CD8-positive, alpha-beta memory T cell (primary cell): Measurements from ENCODE around the gene CPO. TPM values are rescaled to one million over a fixed set of nuclear protein-coding genes. Genes with fewer than 3 reads are reported as not detected.
A peak's percentile ranks its signal among the peaks of the same experiment; 100 is the strongest.
"Not testable (repeated sequence)": the region's sequence is repeated elsewhere in the genome, so short reads cannot be mapped to it uniquely, and the experiment has no call there.

Experiments used
- CTCF ChIA-PET: fragments of 350-600 bp; sonication (Branson Sonifier 250); formaldehyde crosslinking; loops from one replicate; lab custom pipeline; 2021; ENCODE audit warnings: antibody characterized with exemption; lab: Charles Lee
- POLR2A ChIA-PET: fragments of 350-600 bp; sonication (Branson Sonifier 250); formaldehyde crosslinking; loops from one replicate; lab custom pipeline; 2021; ENCODE audit warnings: antibody characterized with exemption; lab: Charles Lee
- DNase-seq, 5 donors: peaks; one replicate each; pipeline versions ENCODE4 v3.0.0 to v3.0.0-alpha.2; 2020 to 2022; ENCODE audit warnings: mixed read lengths in 1 of 5
- H3K27ac ChIP-seq: one replicate; pipeline ENCODE4 v1.7.0; 2013; ENCODE audit warnings: low read depth, mild to moderate bottlenecking, low read length, moderate library complexity
- H3K27me3 ChIP-seq: 2 replicates; pipeline ENCODE4 v1.7.0; 2013; ENCODE audit warnings: low read length, mild to moderate bottlenecking; ENCODE audit not compliant: insufficient read depth, poor library complexity, severe bottlenecking
- H3K36me3 ChIP-seq: 2 replicates; pipeline ENCODE4 v1.7.0; 2013; ENCODE audit warnings: mild to moderate bottlenecking, low read length, moderate library complexity; ENCODE audit not compliant: insufficient read depth
- H3K4me1 ChIP-seq: 2 replicates; pipeline ENCODE4 v1.7.0; 2013; ENCODE audit warnings: mild to moderate bottlenecking, low read length, moderate library complexity; ENCODE audit not compliant: insufficient read depth
- H3K4me3 ChIP-seq: 2 replicates; pipeline ENCODE4 v1.7.0; 2013; ENCODE audit warnings: mild to moderate bottlenecking, low read length
- H3K9me3 ChIP-seq: 2 replicates; pipeline ENCODE4 v1.7.0; 2013; ENCODE audit warnings: mild to moderate bottlenecking, low read length
- H3K27ac Mint-ChIP-seq, 8 donors: one replicate each; pipeline ENCODE4 v1.8.0; 2020 to 2021; ENCODE audit warnings: mixed read lengths in 8 of 8, mild to moderate bottlenecking in 6 of 8, inconsistent platforms in 3 of 8, moderate library complexity in 3 of 8
- H3K27me3 Mint-ChIP-seq, 2 donors: one replicate each; pipeline ENCODE4 v1.8.0; 2020 to 2021; ENCODE audit warnings: mixed read lengths in 2 of 2, mild to moderate bottlenecking in 1 of 2, moderate library complexity in 1 of 2
- H3K36me3 Mint-ChIP-seq, 3 donors: one replicate each; pipeline ENCODE4 v1.8.0; 2020 to 2021; ENCODE audit warnings: mixed read lengths in 3 of 3, inconsistent platforms in 1 of 3, mild to moderate bottlenecking in 1 of 3
- H3K4me1 Mint-ChIP-seq, 3 donors: one replicate each; pipeline ENCODE4 v1.8.0; 2020 to 2021; ENCODE audit warnings: mixed read lengths in 3 of 3, inconsistent platforms in 1 of 3, mild to moderate bottlenecking in 1 of 3
- H3K4me3 Mint-ChIP-seq, 7 donors: one replicate each; pipeline ENCODE4 v1.8.0; 2020 to 2021; ENCODE audit warnings: mixed read lengths in 7 of 7, mild to moderate bottlenecking in 6 of 7, moderate library complexity in 4 of 7, inconsistent platforms in 2 of 7
- H3K9me3 Mint-ChIP-seq, 5 donors: one replicate each; pipeline ENCODE4 v1.8.0; 2020 to 2022; ENCODE audit warnings: mixed read lengths in 5 of 5, mild to moderate bottlenecking in 3 of 5, moderate library complexity in 2 of 5, inconsistent platforms in 1 of 5
- polyA plus RNA-seq: library from polyadenylated mRNA; unstranded; fragments of 300-500 nt; fragmentation: Illumina TruSeq; gene quantifications from one replicate; pipeline ENCODE4 v1.2.3, GENCODE V29; 2021
- total RNA-seq, 2 experiments: library from RNA; stranded (reverse); gene quantifications; one replicate each; pipeline ENCODE4 v1.2.3, GENCODE V29; 2021

Gene CPO
- total and polyA plus RNA-seq, 3 experiments from 2014 or later = 0.20 TPM; not detected in 2

DNA sequence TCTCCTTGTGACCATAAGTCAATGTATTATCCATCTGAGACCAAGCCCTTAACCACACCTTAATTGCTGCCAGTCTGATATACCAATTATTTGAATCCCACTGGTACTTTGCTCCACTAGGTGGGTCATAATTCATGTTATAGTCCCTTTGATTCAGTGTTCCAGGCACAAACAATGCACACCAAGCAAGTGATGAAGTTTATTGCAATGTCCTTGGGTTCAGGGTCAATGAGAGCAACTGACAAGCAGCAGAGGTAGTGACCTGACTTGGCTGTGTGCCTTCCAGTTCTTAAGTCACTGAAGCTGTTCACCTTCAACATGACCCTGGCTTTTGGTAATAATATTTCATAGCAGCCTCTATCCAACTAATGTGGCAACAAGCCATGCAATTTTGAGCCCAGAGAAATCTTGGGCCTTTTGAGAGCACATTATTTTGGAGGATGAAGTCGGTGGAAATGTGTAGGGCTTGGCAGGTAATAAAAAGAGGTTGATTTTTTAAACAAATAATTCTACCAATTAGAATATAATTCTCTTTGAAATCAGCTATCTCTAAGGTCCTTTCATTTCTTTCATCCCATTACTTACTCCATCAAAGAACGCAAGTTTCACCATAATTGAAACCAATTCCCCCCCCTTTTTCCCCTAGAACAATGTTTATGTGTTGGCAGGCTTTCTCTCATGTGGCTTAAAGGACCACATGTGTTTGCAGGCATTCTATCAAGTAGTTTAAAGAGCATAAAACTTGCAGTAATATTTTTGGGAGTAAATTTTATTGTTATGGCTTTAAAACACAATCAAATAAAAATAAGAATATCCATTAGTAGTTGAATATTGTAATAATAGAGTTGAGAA, 3.1 kb upstream of the CPO start:
- H3K36me3 Mint-ChIP-seq = peaks cover 0 to 1% (median 0%) of the 10 kb centered on the region in 3 donors
- H3K4me1 ChIP-seq = no peaks in the 10 kb centered on the region
- peaks cover 0 to 35% (median 17%) of the 10 kb centered on the region in 5 donors for H3K9me3 Mint-ChIP-seq
- no peak overlapping the region for H3K27ac ChIP-seq
- H3K36me3 ChIP-seq = no peaks in the 10 kb centered on the region
- no peaks in the 10 kb centered on the region for H3K27me3 ChIP-seq
- H3K4me3 ChIP-seq = no peak overlapping the region
- no peaks in the 10 kb centered on the region for H3K4me1 Mint-ChIP-seq
- H3K27ac Mint-ChIP-seq = peak overlapping the region in 1 of 8 donors; percentile 54
- H3K4me3 Mint-ChIP-seq = no peak overlapping the region
- ChIA-PET CTCF (no interaction called here), POLR2A (no interaction called here)
- DNase-seq = no peak
- no peaks in the 10 kb centered on the region for H3K9me3 ChIP-seq
- H3K27me3 Mint-ChIP-seq = peaks cover 0 to 4% of the 10 kb centered on the region in 2 donors

DNA sequence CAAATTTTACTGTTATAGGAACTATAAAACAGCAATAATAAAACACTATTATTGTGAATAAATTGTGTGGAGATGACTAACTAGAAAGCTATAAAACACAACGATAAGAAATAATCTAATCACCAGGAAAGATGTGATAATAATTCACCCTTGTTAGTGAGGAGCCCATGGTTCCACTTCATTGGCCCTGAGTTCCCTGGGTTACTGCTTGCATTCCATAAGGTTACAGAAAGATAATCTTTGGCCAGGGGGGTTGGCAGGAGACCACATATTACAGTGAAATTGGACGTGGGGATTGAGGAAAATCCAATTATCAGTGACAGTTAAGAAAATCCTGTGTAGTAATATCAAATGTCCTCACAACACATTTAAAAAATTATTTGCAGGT, 2.5 kb upstream of the CPO start:
- no peak overlapping the region for H3K4me3 ChIP-seq
- H3K4me1 Mint-ChIP-seq = no peaks in the 10 kb centered on the region
- H3K27ac Mint-ChIP-seq = no peak overlapping the region
- H3K4me1 ChIP-seq = no peaks in the 10 kb centered on the region
- no peaks in the 10 kb centered on the region for H3K36me3 ChIP-seq
- DNase-seq = no peak
- CTCF ChIA-PET = no interaction called here
- peaks cover 0 to 1% (median 0%) of the 10 kb centered on the region in 3 donors for H3K36me3 Mint-ChIP-seq
- H3K4me3 Mint-ChIP-seq = no peak overlapping the region
- H3K27me3 ChIP-seq = no peaks in the 10 kb centered on the region
- H3K27ac ChIP-seq = no peak overlapping the region
- H3K9me3 Mint-ChIP-seq = peaks cover 0 to 31% (median 14%) of the 10 kb centered on the region in 5 donors
- H3K9me3 ChIP-seq = no peaks in the 10 kb centered on the region
- H3K27me3 Mint-ChIP-seq = peaks cover 0 to 4% of the 10 kb centered on the region in 2 donors
- POLR2A ChIA-PET = no interaction called here

- Mint-ChIP-seq H3K27ac (no peak overlapping the region), H3K4me3 (no peak overlapping the region), H3K27me3 (peaks cover 0 to 7% of the 10 kb centered on the region in 2 donors), H3K36me3 (peaks cover 0 to 1% (median 0%) of the 10 kb centered on the region in 3 donors), H3K9me3 (peaks cover 0 to 25% (median 12%) of the 10 kb centered on the region in 5 donors), H3K4me1 (no peaks in the 10 kb centered on the region)
- Histone ChIP-seq H3K27me3 (no peaks in the 10 kb centered on the region), H3K4me3 (no peak overlapping the region), H3K36me3 (no peaks in the 10 kb centered on the region), H3K4me1 (no peaks in the 10 kb centered on the region), H3K9me3 (no peaks in the 10 kb centered on the region), H3K27ac (no peak overlapping the region)
- POLR2A ChIA-PET = no interaction called here
- CTCF ChIA-PET = no interaction called here
- DNase-seq = no peak
Measured at GRCh38 chr2:206937555-206937954, 1.8 kb upstream of the CPO start.

GRCh38 chr2:206940546-206940945, 1.2 kb downstream of the CPO start:
- H3K4me1 ChIP-seq = no peaks in the 10 kb centered on the region

DNA sequence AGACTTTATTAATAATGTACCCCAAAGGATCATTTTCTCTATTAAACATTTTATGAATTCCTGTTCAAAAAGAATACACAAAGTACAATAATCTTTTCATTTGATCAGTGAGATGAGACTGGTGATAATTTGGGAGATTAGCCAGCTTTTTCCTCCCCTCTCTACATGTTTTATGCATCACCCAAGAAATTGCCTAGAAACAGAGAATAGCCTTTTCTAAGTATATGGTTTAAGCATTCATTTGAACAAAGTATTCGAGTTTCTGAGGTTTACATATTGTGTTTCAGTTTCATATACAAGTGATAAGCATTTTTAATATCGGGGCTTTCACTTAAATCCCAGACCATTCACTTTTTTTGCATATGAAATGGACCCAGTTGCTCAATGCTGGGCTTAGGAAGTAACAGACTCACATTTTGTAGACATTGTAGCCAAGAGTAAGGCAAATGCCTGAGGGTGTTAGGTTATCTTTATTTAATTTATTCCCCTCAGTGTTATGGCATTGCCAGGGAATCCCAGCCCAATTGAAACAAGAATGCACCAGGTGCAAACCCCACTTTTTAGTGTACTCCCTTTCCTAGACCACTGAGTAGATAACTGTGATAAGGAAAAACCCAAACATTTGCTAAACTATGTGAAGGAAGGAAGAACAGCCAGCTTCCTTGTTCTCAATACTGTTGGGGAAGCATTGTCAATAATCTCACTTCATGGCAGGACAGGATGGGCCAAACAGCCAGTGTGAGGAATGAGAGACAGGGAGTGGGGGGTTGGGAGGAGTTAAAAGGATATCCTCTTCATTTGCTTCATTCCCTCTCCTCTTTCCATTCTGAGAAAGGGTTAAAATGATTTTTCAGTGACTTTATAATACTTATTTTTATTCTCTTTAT, 3.5 kb downstream of the CPO start:
- Mint-ChIP-seq H3K36me3 (no peaks in the 10 kb centered on the region), H3K9me3 (peaks cover 4 to 18% (median 9%) of the 10 kb centered on the region in 5 donors), H3K27ac (no peak overlapping the region), H3K4me3 (no peak overlapping the region), H3K4me1 (no peaks in the 10 kb centered on the region), H3K27me3 (peaks cover 0 to 8% of the 10 kb centered on the region in 2 donors)
- POLR2A ChIA-PET = no interaction called here
- CTCF ChIA-PET = no interaction called here
- H3K36me3 ChIP-seq = no peaks in the 10 kb centered on the region
- DNase-seq = no peak
- H3K27ac ChIP-seq = no peak overlapping the region
- no peaks in the 10 kb centered on the region for H3K4me1 ChIP-seq
- no peaks in the 10 kb centered on the region for H3K27me3 ChIP-seq
- no peak overlapping the region for H3K4me3 ChIP-seq
- H3K9me3 ChIP-seq = no peaks in the 10 kb centered on the region

More at GRCh38 chr2:206940546-206940945, 1.2 kb downstream of the CPO start:
- Histone ChIP-seq H3K36me3 (no peaks in the 10 kb centered on the region), H3K4me3 (no peak overlapping the region), H3K27ac (no peak overlapping the region), H3K27me3 (no peaks in the 10 kb centered on the region), H3K9me3 (no peaks in the 10 kb centered on the region)
- Mint-ChIP-seq H3K4me3 (no peak overlapping the region), H3K9me3 (peaks cover 0 to 14% (median 4%) of the 10 kb centered on the region in 5 donors), H3K27ac (no peak overlapping the region), H3K27me3 (peaks cover 0 to 9% of the 10 kb centered on the region in 2 donors), H3K4me1 (no peaks in the 10 kb centered on the region), H3K36me3 (no peaks in the 10 kb centered on the region)
- CTCF ChIA-PET = no interaction called here
- DNase-seq = no peak
- POLR2A ChIA-PET = no interaction called here

DNA sequence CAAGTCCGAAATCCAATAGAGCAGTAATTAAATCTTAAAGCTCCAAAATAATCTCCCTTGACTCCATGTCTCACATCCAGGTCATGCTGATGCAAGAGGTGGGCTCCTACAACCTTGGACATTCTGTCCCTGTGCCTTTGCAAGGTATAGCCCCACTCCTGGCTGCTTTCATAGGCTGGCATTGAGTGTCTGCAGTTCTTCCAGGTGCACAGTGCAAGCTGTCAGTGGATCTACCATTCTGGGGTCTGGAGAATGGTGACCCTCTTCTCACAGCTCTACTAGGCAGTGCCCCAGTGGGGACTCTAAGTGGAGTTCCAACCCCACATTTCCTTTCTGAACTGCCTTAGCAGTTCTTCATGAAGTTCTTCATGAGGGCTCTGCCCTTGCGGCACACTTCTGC, 14.1 kb downstream of the CPO start:
- CTCF ChIA-PET = not testable (repeated sequence)

GRCh38 chr2:206955253-206955652, 15.9 kb downstream of the CPO start:
- Mint-ChIP-seq H3K4me1 (no peaks in the 10 kb centered on the region), H3K4me3 (no peak overlapping the region), H3K27ac (no peak overlapping the region), H3K27me3 (no peaks in the 10 kb centered on the region), H3K36me3 (no peaks in the 10 kb centered on the region), H3K9me3 (peaks cover 3 to 10% (median 5%) of the 10 kb centered on the region in 5 donors)
- H3K9me3 ChIP-seq = no peaks in the 10 kb centered on the region
- DNase-seq = no peak
- H3K27ac ChIP-seq = no peak overlapping the region
- no peak overlapping the region for H3K4me3 ChIP-seq
- H3K4me1 ChIP-seq = no peaks in the 10 kb centered on the region
- ChIA-PET CTCF (no interaction called here), POLR2A (no interaction called here)
- no peaks in the 10 kb centered on the region for H3K36me3 ChIP-seq
- no peaks in the 10 kb centered on the region for H3K27me3 ChIP-seq

More for the DNA sequence above, 14.1 kb downstream of the CPO start:
- H3K4me3 Mint-ChIP-seq, H3K9me3 Mint-ChIP-seq, POLR2A ChIA-PET, H3K27ac ChIP-seq, DNase-seq, H3K4me3 ChIP-seq, H3K4me1 Mint-ChIP-seq, H3K4me1 ChIP-seq, H3K27ac Mint-ChIP-seq, H3K27me3 Mint-ChIP-seq, H3K36me3 Mint-ChIP-seq, H3K27me3 ChIP-seq, H3K9me3 ChIP-seq, H3K36me3 ChIP-seq: not testable (repeated sequence)

- no peak for DNase-seq
- Histone ChIP-seq H3K27me3 (no peaks in the 10 kb centered on the region), H3K4me1 (no peaks in the 10 kb centered on the region), H3K27ac (no peak overlapping the region), H3K9me3 (no peaks in the 10 kb centered on the region), H3K4me3 (no peak overlapping the region), H3K36me3 (no peaks in the 10 kb centered on the region)
- ChIA-PET POLR2A (no interaction called here), CTCF (no interaction called here)
- H3K27me3 Mint-ChIP-seq = no peaks in the 10 kb centered on the region
- H3K27ac Mint-ChIP-seq = no peak overlapping the region
- no peak overlapping the region for H3K4me3 Mint-ChIP-seq
- no peaks in the 10 kb centered on the region for H3K4me1 Mint-ChIP-seq
- H3K36me3 Mint-ChIP-seq = no peaks in the 10 kb centered on the region
- peaks cover 2 to 9% (median 3%) of the 10 kb centered on the region in 5 donors for H3K9me3 Mint-ChIP-seq
Measured at GRCh38 chr2:206958261-206958660, 18.9 kb downstream of the CPO start.
